IMR-90 (cell line): ENCODE results near the gene HRC.

Source experiments
- CEBPB ChIP-seq: IDR thresholded peaks from 2 replicates; pipeline ENCODE4 v1.6.1; 2012; ENCODE audit warnings: low read depth, low read length, improper control_type of control experiment
- CHD1 ChIP-seq: IDR thresholded peaks from 2 replicates; pipeline ENCODE4 v1.6.1; 2012; ENCODE audit warnings: low read depth, low read length, improper control_type of control experiment
- FOS ChIP-seq: fragments of 150-350 bp; IDR thresholded peaks from 2 replicates; pipeline ENCODE4 v1.6.1; 2016; ENCODE audit warnings: low read depth, low read length
- MAFK ChIP-seq: IDR thresholded peaks from 2 replicates; pipeline ENCODE4 v1.6.1; 2012; ENCODE audit warnings: low read depth, low read length, improper control_type of control experiment
- MAZ ChIP-seq: IDR thresholded peaks from 2 replicates; pipeline ENCODE4 v1.6.1; 2012; ENCODE audit warnings: low read depth, mild to moderate bottlenecking, low read length, improper control_type of control experiment, moderate library complexity, borderline replicate concordance
- POLR2A ChIP-seq: IDR thresholded peaks from 2 replicates; pipeline ENCODE4 v1.6.1; 2012; ENCODE audit warnings: mild to moderate bottlenecking, low read depth, low read length
- RAD21 ChIP-seq: IDR thresholded peaks from 2 replicates; pipeline ENCODE4 v1.6.1; 2012; ENCODE audit warnings: low read length, improper control_type of control experiment
- RCOR1 ChIP-seq: IDR thresholded peaks from 2 replicates; pipeline ENCODE4 v1.6.1; 2012; ENCODE audit warnings: mild to moderate bottlenecking, low read length, improper control_type of control experiment; ENCODE audit not compliant: insufficient replicate concordance
- RFX5 ChIP-seq: IDR thresholded peaks from 2 replicates; pipeline ENCODE4 v1.8.0; 2012; ENCODE audit warnings: low read depth, mild to moderate bottlenecking, low read length, moderate library complexity
- TF ChIP-seq, protein P1 (sequence below): conservative IDR thresholded peaks from 2 replicates; pipeline ENCODE4 v1.5.1; 2012; ENCODE audit warnings: mild to moderate bottlenecking, low read depth, low read length, improper control_type of control experiment
- TF ChIP-seq, protein P2 (sequence below): fragments of 150-350 bp; IDR thresholded peaks from 2 replicates; pipeline ENCODE4 v1.6.1; 2017; ENCODE audit warnings: mild to moderate bottlenecking, antibody characterized with exemption, low read length, low read depth
- TF ChIP-seq, protein P3 (sequence below): fragments of 150-350 bp; IDR thresholded peaks from 2 replicates; pipeline ENCODE4 v1.6.1; 2016; ENCODE audit warnings: low read depth, mild to moderate bottlenecking, low read length, moderate library complexity, borderline replicate concordance

DNA sequence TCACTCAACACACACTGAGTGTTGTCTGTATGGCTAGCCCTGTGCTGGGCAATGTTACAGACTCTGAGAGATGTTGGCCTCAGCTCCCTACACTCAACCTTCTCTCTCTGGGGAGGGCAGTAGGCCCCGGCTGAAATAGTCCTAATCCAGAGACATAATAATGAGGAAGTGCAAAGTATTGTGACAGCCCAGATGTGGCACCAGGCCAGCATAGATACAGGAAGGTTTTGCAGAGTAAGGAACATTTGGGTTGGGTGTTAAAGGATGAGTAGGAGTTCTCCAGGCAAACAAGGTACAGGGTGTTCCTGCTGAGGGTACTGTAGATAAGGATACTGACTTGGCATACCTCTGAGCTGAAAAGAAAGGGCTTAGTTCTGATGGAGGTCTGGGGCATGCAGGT, 38.7 kb downstream of the HRC start:
- TF ChIP-seq, protein P1, sequence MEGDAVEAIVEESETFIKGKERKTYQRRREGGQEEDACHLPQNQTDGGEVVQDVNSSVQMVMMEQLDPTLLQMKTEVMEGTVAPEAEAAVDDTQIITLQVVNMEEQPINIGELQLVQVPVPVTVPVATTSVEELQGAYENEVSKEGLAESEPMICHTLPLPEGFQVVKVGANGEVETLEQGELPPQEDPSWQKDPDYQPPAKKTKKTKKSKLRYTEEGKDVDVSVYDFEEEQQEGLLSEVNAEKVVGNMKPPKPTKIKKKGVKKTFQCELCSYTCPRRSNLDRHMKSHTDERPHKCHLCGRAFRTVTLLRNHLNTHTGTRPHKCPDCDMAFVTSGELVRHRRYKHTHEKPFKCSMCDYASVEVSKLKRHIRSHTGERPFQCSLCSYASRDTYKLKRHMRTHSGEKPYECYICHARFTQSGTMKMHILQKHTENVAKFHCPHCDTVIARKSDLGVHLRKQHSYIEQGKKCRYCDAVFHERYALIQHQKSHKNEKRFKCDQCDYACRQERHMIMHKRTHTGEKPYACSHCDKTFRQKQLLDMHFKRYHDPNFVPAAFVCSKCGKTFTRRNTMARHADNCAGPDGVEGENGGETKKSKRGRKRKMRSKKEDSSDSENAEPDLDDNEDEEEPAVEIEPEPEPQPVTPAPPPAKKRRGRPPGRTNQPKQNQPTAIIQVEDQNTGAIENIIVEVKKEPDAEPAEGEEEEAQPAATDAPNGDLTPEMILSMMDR: no peak
- TF ChIP-seq RCOR1 (no peak), POLR2A (no peak), CEBPB (no peak), RFX5 (no peak), RAD21 (no peak), MAFK (no peak), CHD1 (no peak), FOS (no peak), MAZ (no peak)
- TF ChIP-seq, protein P2, sequence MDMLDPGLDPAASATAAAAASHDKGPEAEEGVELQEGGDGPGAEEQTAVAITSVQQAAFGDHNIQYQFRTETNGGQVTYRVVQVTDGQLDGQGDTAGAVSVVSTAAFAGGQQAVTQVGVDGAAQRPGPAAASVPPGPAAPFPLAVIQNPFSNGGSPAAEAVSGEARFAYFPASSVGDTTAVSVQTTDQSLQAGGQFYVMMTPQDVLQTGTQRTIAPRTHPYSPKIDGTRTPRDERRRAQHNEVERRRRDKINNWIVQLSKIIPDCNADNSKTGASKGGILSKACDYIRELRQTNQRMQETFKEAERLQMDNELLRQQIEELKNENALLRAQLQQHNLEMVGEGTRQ: no peak
- TF ChIP-seq, protein P3, sequence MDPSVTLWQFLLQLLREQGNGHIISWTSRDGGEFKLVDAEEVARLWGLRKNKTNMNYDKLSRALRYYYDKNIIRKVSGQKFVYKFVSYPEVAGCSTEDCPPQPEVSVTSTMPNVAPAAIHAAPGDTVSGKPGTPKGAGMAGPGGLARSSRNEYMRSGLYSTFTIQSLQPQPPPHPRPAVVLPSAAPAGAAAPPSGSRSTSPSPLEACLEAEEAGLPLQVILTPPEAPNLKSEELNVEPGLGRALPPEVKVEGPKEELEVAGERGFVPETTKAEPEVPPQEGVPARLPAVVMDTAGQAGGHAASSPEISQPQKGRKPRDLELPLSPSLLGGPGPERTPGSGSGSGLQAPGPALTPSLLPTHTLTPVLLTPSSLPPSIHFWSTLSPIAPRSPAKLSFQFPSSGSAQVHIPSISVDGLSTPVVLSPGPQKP: no peak
